Inflammatory macrophage (primary cell): ENCODE results near the gene GPR142.

Experiments
- DNase-seq, 2 donors: peaks; one replicate each; pipeline ENCODE4 v3.0.0-alpha.2; 2020 to 2022
- total RNA-seq, 18 experiments: gene quantifications; one replicate each; lab custom pipeline; 2026; ENCODE audit warnings: mixed read lengths in 6 of 18, inconsistent platforms in 2 of 18; lab: John Stamatoyannopoulos, UW

The GPR142 gene
- total RNA-seq = 0 to 0.18 (median 0) reads per million in 18 experiments

GRCh38 chr17:74367206-74367605 lies at the start of gene GPR142:
Gene GPR142 (plus strand): TSS chr17:74367506. CDS start chr17:74369541, 2,035 bp downstream.
- no peak for DNase-seq

GRCh38 chr17:74318391-74318790 lies 48.9 kb upstream of the GPR142 start:
- DNase-seq = no peak

- DNase-seq = no peak
These were observed 42.8 kb upstream of the GPR142 start for GRCh38 chr17:74324521-74324920.

- DNase-seq = no peak
These were observed 41.9 kb upstream of the GPR142 start for GRCh38 chr17:74325376-74325742.

GRCh38 chr17:74325743-74326379 lies 41.4 kb upstream of the GPR142 start, which contains the start of gene KIF19:
Gene KIF19 (plus strand): TSS chr17:74326226. CDS start chr17:74326350, 124 bp downstream.
- DNase-seq = peak in 1 of 2 donors; percentile 22

GRCh38 chr17:74326506-74326905 lies 40.8 kb upstream of the GPR142 start:
- DNase-seq = no peak

- DNase-seq = no peak
These were observed 38.8 kb upstream of the GPR142 start for GRCh38 chr17:74328487-74328886.

GRCh38 chr17:74329378-74329777 lies 37.9 kb upstream of the GPR142 start:
- DNase-seq = no peak

GRCh38 chr17:74330446-74330845 lies 36.9 kb upstream of the GPR142 start:
- DNase-seq = no peak

GRCh38 chr17:74332017-74332650 lies 35.2 kb upstream of the GPR142 start:
- DNase-seq = no peak

- DNase-seq = no peak
These were observed 34.5 kb upstream of the GPR142 start for GRCh38 chr17:74332763-74333283.

- DNase-seq = no peak
These were observed 32.8 kb upstream of the GPR142 start for GRCh38 chr17:74334393-74335039.

- DNase-seq = no peak
These were observed 31.7 kb upstream of the GPR142 start for GRCh38 chr17:74335529-74336062.

GRCh38 chr17:74336307-74336706 lies 31.0 kb upstream of the GPR142 start:
- no peak for DNase-seq

- no peak for DNase-seq
These were observed 29.3 kb upstream of the GPR142 start for GRCh38 chr17:74337834-74338500.

- no peak for DNase-seq
These were observed 27.6 kb upstream of the GPR142 start for GRCh38 chr17:74339537-74340195.

- no peak for DNase-seq
These were observed 26.8 kb upstream of the GPR142 start for GRCh38 chr17:74340470-74341023.

GRCh38 chr17:74342224-74342623 lies 25.1 kb upstream of the GPR142 start:
- no peak for DNase-seq

GRCh38 chr17:74343121-74343520 lies 24.2 kb upstream of the GPR142 start:
- DNase-seq = no peak

GRCh38 chr17:74343526-74344284 lies 23.6 kb upstream of the GPR142 start:
- no peak for DNase-seq

GRCh38 chr17:74344658-74345057 lies 22.6 kb upstream of the GPR142 start:
- DNase-seq = no peak
